Measurements from ENCODE around the gene PRIMPOL. TPM values are rescaled to one million over a fixed set of nuclear protein-coding genes. Genes with fewer than 3 reads are reported as not detected.

The PRIMPOL gene
- total and polyA plus RNA-seq, 2 of the 4 experiments (the other 2 are of a cell fraction) = 5.6 to 8.8 TPM

GRCh38 chr4:184620212-184620867 is 29.2 kb upstream of the PRIMPOL start (continued):
- TF ChIP-seq CEBPB (IDR thresholded peaks at IDR 0.05; ENCODE audit: low read depth, low read length) = no peak
- no peak for TF ChIP-seq SMC3 (IDR thresholded peaks at IDR 0.05; ENCODE audit: low read depth, low read length)
- no peak for TF ChIP-seq RAD21 (IDR thresholded peaks at IDR 0.05; ENCODE audit: low read length)
- no peak for TF ChIP-seq FOS (IDR thresholded peaks at IDR 0.05; ENCODE audit: low read depth, low read length)
- TF ChIP-seq POLR2A (IDR thresholded peaks at IDR 0.05; ENCODE audit: low read depth, low read length) = no peak

- POLR2A ChIA-PET (ENCODE audit: unreplicated experiment) = no interaction called here
- Histone ChIP-seq H3K9ac (ENCODE audit: low read depth, low read length) (no peak overlapping the region), H2AK9ac (replicated peaks; ENCODE audit: low read depth, low read length, poor library complexity) (no peak overlapping the region), H3K4me1 (ENCODE audit: control insufficient read depth, insufficient read depth, low read length) (0 out of 2 replicates have a peak, but pooled peaks cover 1% of the 10 kb centered on the region), H4K5ac (ENCODE audit: low read depth, low read length) (no peak overlapping the region), H3K79me1 (ENCODE audit: low read depth in 1 of 2, low read length in 2 of 2) (no peaks in the 10 kb centered on the region), H4K8ac (ENCODE audit: low read depth in 2 of 2, low read length in 2 of 2) (no peak overlapping the region), H3K4ac (ENCODE audit: low read depth, low read length) (no peak overlapping the region), H4K91ac (ENCODE audit: insufficient read depth, low read depth, low read length) (no peak overlapping the region), H3K4me2 (ENCODE audit: low read depth, low read length) (no peak overlapping the region), H3K27me3 (ENCODE audit: control insufficient read depth, insufficient read depth, low read length) (no peaks in the 10 kb centered on the region), H2BK20ac (ENCODE audit: low read depth, low read length) (no peak overlapping the region), H3K4me3 (ENCODE audit: insufficient read depth, low read depth, low read length) (no peak overlapping the region), H2AFZ (replicated peaks; ENCODE audit: low read length, poor library complexity) (no peak overlapping the region), H3K18ac (ENCODE audit: low read depth, low read length) (no peak overlapping the region), H2BK15ac (ENCODE audit: low read depth, low read length) (no peak overlapping the region), H3K36me3 (ENCODE audit: control insufficient read depth, insufficient read depth, low read length) (peaks cover 1% of the 10 kb centered on the region; the same call in 1 of the 2 replicates), H2AK5ac (ENCODE audit: low read depth, low read length) (no peak overlapping the region), H3K23ac (ENCODE audit: low read depth, low read length) (no peak overlapping the region), H3K9me3 (ENCODE audit: control insufficient read depth, insufficient read depth, low read length) (no peaks in the 10 kb centered on the region), H3K14ac (replicated peaks; ENCODE audit: low read depth, low read length) (no peak overlapping the region), H3K27ac (ENCODE audit: insufficient read depth, low read length) (no peak overlapping the region), H2BK5ac (ENCODE audit: low read depth, low read length, poor library complexity, severe bottlenecking) (no peak overlapping the region), H4K20me1 (ENCODE audit: insufficient read depth, low read length) (no peaks in the 10 kb centered on the region), H3K56ac (ENCODE audit: extremely low read depth, insufficient read depth, low read length) (no peak overlapping the region), H3K9me1 (ENCODE audit: insufficient read depth, low read length) (no peaks in the 10 kb centered on the region), H2BK120ac (ENCODE audit: low read depth, low read length) (no peak overlapping the region)
- ATAC-seq (ENCODE audit: low read depth) = no peak
- DNase-seq = no peak
- dilution Hi-C loops (cut with HindIII; ENCODE audit: low sequenced_read_pairs, unreplicated experiment) (no loop called here), in situ Hi-C loops (cut with MboI; ENCODE audit: low sequenced_read_pairs) (no loop called here), intact Hi-C loops (cut with micrococcal nuclease) (no loop called here)
- WGBS, 2 experiments (ENCODE audit: extremely low coverage in 2 of 2, insufficient read length in 1 of 2) = 76% methylated on average over 3 of the region's 3 CpGs; no CpG with 5 or more reads in 1 of the 2 experiments
- BruUV-seq (replicated peaks) = no TSS peak
- CTCF ChIA-PET = no interaction called here
- no peak for TF ChIP-seq CHD1 (IDR thresholded peaks at IDR 0.05; ENCODE audit: low read depth, low read length)
- no peak for TF ChIP-seq RCOR1 (IDR thresholded peaks at IDR 0.05; ENCODE audit: insufficient replicate concordance, low read length)
- no peak for TF ChIP-seq BHLHE40 (IDR thresholded peaks at IDR 0.05; ENCODE audit: low read depth, low read length)
- no peak for TF ChIP-seq SMC3 (IDR thresholded peaks at IDR 0.05; ENCODE audit: low read depth, low read length)
- TF ChIP-seq MAZ (IDR thresholded peaks at IDR 0.05; ENCODE audit: borderline replicate concordance, low read depth, low read length) = no peak
- TF ChIP-seq USF2 (IDR thresholded peaks at IDR 0.05; ENCODE audit: low read depth, low read length) = no peak
- no peak for TF ChIP-seq CEBPB (IDR thresholded peaks at IDR 0.05; ENCODE audit: low read depth, low read length)
- no peak for TF ChIP-seq NFE2L2 (IDR thresholded peaks at IDR 0.05; ENCODE audit: low read depth, low read length)
- TF ChIP-seq CTCF (conservative IDR thresholded peaks at IDR 0.05; ENCODE audit: low read depth, low read length) = no peak
- no peak for TF ChIP-seq ELK1 (IDR thresholded peaks at IDR 0.05; ENCODE audit: borderline replicate concordance, low read depth, low read length)
- no peak for TF ChIP-seq FOS (IDR thresholded peaks at IDR 0.05; ENCODE audit: low read depth, low read length)
Observed at GRCh38 chr4:184621518-184621917, 28.0 kb upstream of the PRIMPOL start.

Measured in IMR-90 (cell line).